OCI-LY3 (cell line): Measurements from ENCODE around the gene POU2F2.

Experiments used
- EZH2phosphoT487 ChIP-seq: fragments of 200-600 bp; shearing (Covaris generic); IDR thresholded peaks from 2 replicates; pipeline ENCODE4 v1.6.1; 2018; ENCODE audit warnings: antibody characterized with exemption, mixed run types, low read depth
- TF ChIP-seq, protein P1 (sequence below): fragments of 200-600, 300-600 bp; sonication (generic); IDR thresholded peaks from 2 replicates; pipeline ENCODE4 v1.5.1; 2014; ENCODE audit warnings: antibody characterized with exemption, low read length, low read depth

DNA sequence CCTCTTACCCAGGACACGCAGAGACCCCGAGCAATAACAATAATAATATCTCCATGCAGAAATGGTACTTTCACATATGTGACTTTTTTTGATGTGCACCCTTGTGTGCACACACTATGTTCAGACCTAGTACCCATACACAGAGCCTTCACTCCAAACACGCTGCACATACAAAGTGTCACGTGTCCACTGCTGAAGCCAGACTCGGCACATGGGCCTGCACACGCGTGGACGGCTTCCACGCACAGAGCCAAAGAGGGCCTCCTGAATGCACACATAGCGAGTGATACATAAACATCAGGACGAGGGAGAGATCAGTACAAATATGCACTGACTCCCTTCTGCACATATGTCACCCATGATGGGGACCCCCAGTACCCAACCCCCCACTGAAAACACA lies 41.9 kb upstream of the POU2F2 start:
- TF ChIP-seq, protein P1, sequence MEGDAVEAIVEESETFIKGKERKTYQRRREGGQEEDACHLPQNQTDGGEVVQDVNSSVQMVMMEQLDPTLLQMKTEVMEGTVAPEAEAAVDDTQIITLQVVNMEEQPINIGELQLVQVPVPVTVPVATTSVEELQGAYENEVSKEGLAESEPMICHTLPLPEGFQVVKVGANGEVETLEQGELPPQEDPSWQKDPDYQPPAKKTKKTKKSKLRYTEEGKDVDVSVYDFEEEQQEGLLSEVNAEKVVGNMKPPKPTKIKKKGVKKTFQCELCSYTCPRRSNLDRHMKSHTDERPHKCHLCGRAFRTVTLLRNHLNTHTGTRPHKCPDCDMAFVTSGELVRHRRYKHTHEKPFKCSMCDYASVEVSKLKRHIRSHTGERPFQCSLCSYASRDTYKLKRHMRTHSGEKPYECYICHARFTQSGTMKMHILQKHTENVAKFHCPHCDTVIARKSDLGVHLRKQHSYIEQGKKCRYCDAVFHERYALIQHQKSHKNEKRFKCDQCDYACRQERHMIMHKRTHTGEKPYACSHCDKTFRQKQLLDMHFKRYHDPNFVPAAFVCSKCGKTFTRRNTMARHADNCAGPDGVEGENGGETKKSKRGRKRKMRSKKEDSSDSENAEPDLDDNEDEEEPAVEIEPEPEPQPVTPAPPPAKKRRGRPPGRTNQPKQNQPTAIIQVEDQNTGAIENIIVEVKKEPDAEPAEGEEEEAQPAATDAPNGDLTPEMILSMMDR = no peak
- TF ChIP-seq EZH2phosphoT487 = no peak
